GM19351 (cell line): ENCODE results near the gene KCNG2.
"Not testable (repeated sequence)": the region's sequence is repeated elsewhere in the genome, so short reads cannot be mapped to it uniquely, and the experiment has no call there.

Source experiments
- ATAC-seq: cut with Tn5 transposase; IDR thresholded peaks from one replicate; pipeline ENCODE4 v1.9.1; 2021; ENCODE audit warnings: mild to moderate bottlenecking, moderate library complexity; ENCODE audit not compliant: unreplicated experiment

The KCNG2 gene, protein sequence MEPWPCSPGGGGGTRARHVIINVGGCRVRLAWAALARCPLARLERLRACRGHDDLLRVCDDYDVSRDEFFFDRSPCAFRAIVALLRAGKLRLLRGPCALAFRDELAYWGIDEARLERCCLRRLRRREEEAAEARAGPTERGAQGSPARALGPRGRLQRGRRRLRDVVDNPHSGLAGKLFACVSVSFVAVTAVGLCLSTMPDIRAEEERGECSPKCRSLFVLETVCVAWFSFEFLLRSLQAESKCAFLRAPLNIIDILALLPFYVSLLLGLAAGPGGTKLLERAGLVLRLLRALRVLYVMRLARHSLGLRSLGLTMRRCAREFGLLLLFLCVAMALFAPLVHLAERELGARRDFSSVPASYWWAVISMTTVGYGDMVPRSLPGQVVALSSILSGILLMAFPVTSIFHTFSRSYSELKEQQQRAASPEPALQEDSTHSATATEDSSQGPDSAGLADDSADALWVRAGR

DNA sequence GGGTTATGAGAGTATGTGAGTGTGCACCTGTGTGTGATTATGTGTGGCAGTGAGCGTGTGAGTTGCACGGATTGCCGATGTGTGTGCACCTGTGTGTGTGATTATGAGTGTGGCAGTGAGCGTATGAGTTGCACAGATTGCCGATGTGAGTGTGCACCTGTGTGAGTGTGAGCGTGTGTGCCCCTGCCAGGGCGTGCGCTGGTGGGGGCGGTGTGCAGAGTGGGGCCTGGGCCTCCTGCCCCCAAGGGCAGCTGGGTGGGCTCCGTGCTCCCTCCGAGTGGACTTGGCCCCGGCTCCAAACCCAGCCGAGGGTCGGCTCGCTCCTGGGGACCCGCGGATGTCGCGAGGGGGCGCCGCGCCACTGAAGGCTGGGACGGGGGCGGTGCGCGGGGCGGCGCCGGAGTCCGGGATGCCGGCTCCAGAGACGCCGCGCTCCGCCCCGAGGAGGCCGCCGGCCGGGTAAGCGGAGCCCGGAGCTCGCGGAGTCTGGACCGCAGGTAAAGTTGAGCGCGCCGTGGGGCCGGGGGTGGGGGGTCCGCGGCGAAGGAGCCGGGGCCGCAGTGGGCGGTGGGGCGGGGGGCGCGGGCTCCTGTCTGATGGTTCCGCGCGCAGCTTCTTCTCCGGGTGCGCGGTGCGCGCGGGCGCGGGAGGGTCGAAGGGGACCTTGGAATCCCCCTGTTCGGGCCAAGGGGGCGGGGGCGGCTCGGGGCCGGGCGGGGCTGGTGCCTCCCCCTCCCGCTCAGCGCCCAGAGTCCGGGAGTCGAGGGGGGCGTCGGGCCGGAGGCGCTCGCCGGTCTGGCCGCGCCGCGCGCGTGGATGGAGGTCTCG is at the start of gene KCNG2:
KCNG2 (plus strand) TSS at position 421 of the 828 bp plus-strand sequence. CDS start 65,730 bp downstream, outside the sequence.
- no peak for ATAC-seq

DNA sequence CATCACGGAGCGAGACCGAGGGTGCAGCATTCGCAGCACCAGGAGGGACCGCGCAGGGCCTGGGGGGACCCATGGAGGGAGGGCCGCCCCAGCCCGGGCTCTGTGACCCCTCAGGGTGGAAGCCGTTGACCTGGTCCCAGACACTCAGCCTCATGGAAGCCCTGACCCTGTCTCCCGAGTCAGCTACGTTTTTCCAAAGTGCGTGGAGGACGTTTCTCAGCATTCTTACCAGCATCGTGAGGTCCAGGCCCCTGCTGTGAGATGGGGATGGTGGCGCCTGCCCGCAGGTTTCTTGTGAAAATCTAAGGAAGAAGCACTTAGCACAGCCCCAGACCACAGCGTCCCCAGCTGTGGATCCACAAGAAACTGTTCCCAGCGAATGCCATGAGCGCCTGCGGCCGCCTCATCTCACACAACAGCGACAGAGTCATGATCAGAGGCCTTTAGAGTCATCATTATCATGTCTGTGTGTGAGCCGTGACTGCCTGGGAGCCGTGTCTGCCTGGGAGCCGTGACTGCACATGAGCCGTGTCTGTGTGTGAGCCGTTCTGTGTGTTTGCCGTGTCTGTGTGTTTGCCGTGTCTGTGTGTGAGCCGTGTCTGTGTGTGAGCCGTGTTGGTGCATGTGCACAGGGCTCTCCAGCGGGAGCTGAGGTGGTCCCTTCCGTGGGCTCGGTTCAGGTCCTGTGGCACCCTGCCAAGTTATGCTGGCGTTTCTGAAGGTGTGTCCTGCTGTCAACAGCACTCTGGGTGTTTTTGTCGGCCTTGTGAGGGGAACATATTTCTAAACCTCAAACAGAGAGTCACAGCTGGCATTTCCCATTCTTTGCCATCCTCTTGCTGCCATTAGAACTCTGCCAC is 49.2 kb upstream of the KCNG2 start:
- ATAC-seq = no peak

DNA sequence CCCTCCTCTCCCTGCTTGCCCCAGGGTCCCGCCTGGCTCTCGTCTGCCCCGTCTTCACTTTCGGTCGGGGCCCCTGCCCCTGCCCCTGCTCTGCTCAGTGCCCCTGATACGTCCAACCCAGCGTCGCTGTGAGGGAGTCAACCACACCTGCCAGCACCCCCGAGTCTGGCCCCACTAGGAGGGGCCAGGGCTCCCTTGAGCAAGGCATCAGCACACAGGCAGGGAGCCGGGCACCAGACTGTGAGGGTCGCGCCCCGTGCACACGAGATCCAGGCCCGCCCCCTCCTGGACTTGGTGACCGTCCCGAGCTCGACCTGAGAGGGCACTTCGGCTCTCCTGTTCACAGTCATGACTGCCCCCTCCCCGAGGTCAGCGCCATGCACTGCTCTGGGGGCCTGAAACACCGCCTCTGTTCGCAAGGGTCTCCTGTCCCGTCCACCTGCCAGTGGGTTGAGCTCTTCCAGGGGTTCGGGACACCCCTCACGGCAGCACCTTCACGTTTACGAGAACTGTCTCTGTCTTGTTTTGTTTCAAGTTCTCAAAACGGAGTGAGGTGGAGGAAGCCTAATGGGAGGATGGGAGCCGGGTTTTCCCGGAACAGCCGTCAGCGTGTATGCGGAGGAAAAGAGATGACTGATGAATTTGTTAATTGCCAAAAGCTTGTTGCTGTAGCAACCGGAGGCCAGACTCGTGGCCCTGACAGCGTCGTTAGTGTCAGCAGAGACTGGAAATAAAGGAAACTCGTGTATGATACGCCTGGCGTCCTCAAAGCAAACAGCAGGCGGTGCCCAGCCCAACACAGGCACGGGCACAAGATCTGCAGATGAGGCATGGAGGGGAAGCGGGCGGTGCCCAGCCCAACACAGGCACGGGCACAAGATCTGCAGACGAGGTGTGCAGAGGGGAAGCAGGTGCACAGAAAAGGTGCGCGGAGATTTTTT is 48.2 kb upstream of the KCNG2 start:
- no peak for ATAC-seq

DNA sequence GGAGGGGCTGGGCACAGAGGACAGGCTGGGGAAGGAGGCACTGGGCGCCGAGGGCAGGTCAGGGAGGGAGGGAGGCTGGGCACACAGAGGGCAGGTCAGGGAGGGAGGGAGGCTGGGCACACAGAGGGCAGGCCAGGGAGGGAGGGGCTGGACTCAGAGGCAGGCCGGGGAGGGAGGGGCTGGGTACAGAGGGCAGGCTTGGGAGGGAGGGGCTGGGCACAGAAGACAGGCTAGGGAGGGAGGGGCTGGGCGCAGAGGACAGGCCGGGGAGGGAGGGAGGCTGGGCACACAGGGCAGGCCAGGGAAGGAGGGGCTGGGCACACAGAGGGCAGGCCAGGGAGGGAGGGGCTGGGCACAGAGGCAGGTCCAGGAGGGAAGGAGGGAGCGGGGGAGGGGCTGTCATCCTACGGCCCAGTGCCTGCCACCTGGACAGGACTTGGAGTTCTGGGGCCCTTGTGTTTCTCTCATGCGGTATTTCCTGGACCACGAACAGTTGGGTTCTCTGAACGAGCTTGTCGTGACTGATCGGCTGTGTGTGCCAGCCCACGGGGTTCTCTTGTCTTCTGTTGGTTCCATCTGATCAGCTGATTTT is 46.7 kb upstream of the KCNG2 start:
- ATAC-seq = no peak

DNA sequence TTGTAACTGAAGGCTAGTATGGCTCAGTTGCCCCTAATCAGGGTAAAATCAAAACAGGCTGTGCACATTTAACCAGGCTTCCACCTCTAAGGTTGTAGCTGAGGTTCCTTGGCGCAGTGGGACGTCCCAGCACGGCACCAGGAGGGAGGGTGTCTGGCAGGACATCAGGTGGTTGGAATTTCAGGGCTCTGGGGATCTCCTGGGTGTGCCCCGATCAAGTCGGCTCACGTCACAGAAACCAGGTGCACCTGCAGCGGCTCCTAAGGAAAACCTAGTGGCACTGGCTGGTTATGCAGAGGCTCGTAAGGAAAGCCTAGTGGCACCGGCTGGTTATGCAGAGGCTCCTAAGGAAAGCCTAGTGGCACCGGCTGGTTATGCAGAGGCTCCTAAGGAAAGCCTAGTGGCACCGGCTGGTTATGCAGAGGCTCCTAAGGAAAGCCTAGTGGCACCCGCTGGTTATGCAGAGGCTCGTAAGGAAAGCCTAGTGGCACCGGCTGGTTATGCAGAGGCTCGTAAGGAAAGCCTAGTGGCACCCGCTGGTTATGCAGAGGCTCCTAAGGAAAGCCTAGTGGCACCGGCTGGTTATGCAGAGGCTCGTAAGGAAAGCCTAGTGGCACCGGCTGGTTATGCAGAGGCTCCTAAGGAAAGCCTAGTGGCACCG is 45.7 kb upstream of the KCNG2 start:
- ATAC-seq = not testable (repeated sequence)

DNA sequence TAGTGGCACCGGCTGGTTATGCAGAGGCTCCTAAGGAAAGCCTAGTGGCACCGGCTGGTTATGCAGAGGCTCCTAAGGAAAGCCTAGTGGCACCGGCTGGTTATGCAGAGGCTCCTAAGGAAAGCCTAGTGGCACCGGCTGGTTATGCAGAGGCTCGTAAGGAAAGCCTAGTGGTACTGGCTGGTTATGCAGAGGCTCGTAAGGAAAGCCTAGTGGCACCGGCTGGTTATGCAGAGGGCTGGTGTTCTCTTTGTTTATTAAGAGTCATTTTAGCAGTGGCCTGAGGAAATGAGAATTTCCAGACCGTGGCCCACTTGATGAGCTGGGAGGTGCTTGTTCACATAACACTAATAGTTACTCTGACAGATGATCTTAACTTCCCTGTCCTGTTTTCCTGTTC is 44.8 kb upstream of the KCNG2 start:
- ATAC-seq = not testable (repeated sequence)

DNA sequence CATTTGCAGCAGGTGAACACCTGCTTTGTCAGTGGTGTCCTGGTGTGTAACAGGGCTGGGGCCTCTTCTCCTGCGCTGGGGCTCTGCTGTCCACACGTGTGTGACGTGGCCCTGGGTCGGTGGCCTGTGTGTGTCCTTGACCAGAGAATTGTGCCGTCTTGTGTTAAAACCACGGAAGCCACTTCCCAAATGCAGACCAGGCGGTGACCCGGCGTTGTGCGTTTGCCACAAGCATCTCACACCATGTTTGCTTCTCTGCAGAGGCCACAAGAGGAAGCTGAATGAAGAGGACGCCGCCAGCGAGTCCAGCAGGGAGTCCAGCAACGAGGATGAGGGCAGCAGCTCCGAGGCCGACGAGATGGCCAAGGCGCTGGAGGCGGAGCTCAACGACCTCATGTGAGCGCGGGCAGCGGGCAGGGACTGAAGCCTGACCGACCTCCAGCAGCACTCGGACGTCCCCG is 44.3 kb upstream of the KCNG2 start:
- ATAC-seq = no peak

DNA sequence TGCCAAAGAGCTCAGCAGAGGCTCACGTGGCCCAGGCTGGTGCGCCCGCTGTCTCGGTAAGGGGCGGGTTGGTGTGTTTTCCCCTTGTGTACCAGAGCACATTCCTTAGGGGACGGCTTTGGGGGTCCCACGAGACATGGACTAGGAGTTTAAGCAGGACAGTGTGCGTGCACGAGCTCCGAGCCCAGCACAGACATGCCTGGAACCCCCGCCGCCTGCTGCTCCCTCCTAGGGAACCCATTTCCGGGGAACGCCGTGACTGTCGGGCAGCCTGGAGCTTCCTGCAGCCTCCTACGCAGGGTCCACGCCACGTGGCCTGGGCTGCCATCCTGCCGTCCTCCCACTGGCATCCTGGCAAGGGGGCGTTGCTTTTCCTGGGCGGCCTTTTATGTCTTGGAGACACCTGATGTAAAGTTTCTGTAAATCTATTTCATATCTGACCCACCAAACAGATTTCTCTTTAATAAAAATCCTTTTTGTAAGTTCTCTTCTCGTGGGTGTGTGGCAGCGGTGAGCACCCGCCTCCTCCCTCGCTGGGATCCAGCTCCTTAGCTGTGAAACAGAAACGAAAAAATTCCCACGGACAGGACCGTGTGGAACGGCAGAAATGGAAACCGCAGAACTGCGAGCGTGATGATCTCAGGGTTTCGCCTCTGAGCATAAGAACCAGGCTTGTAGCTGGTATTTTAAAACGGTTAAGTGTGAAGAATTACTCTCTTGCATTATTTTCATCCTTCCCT is 43.5 kb upstream of the KCNG2 start:
- ATAC-seq = no peak

DNA sequence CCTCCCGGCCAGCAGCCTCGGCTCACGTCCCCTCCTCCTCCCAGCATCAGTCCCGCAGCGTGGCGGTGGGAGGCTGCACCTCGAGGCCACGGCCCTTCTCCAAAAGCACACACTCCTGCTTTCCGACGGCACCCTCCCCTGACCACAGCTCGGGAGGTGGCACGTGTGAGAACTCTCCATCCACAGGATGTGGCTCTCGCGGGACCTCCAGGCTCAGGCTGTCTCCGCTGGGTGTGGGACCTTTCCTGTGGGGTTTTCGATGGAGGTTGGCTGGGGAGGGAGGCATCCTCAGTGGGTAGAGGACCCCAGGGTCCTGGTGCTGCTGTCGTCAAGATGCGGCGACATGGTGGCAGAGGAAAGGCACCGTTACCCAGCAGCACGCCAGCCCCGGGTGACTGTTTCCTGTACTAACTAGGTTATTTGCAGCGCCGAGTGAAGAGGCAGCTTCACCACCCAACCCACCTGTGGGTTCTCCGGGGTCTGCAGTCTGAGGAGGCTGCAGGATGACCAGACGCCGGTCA is 42.8 kb upstream of the KCNG2 start:
- no peak for ATAC-seq

DNA sequence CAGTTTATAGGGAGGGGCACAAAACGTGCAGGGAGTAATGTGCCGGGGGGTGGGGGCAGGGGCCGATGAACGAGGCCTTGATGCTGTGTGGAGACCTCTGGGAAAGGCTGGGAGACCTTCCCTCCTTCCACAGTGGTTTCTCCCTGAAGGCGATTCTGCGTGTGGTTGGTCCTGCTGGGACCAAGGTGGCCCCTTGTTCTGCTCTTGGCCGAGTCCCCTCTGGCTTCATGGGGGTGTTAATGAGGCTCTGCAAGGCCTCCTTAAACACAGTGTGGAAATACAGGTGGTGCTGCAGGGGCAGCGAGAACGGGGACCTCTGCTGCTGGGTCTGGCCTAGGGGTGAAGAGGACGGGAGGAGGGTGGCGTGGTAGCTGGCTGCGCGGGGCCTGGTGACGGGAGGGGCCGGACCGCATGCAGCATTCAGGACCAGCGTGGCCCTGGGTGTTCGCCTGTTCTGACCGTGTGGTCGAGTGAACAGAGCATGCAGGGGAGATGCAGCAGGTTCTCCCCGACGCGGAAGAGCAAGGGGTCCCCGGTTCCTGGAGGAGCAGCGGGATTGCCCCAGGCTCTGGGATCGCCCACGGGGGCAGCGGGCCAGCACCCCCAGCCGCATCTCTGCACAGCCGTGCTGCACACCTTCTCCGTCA is 42.1 kb upstream of the KCNG2 start:
- ATAC-seq = no peak

DNA sequence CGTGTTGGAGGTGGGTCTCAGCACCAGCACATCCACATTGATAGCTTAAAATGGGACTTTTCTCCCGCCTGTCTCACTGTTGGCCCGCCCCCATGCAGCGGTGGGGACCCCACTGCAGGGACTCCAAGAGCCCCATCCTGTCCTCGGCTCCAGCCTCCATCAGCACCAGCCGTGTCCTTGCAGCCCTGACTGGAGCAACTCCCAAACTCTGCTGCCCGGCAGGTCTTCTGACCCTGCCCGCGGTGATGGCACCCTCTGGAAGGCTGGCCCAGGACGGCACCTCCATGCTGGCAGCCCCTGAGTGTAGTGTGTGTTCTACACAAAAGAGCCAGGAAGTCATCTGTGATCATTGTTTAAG is 41.6 kb upstream of the KCNG2 start:
- ATAC-seq = no peak

DNA sequence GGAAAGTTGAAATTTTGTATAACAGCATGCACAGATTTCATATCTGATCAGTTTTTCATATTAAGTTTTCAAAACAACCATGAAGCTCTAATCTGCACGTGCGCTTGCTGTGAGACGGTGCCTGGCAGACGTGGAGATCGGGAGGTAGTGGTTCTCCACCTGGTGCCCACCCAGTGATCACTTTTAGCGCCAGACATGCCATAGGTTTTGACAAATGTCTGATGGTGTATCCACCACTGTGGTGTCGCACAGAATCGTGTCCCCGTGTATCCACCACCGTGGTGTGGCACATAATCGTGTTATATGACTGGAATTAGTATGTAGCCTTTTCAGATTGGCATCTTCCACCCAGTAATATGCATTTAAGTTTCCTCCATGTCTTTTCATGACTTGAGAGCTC is 40.9 kb upstream of the KCNG2 start:
- ATAC-seq = no peak

DNA sequence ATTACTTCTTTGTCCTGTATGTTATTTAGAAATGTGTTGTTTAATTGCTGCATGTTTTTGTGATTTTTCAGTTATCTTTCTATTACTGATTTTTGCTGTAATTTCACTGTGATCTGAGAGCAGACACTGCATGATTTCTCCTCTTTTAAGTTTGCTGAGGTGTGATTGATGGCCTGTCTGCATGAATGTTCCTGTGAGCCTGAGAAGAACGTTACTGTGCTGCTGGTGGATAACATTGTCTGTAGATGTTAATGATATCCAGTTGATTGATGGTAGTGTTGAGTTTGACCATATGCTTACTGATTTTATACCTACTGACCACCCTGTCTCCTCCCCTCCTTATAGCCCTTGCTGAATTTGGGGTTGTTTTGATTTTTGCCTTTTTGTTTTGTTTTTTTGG is 37.4 kb upstream of the KCNG2 start:
- ATAC-seq = no peak

DNA sequence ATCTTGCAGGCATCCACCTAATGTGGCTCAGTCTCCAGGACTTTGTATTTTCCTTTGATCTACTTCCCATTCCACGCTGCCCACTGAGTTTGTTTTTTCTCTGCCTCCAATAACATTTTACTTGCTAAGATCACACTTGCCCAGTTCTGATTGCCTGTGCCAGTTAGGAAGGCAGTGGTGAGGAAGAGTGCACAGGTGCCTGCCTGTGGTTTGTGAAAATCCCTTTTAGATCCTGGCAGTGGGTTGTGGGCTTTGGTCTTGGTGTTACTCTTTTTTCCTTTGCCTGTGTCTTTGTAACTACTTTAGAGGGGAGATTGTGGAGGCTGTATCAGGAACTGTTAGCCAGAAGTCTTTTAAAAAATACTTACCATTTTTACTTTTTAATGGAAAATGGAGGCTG is 36.9 kb upstream of the KCNG2 start:
- ATAC-seq = no peak

DNA sequence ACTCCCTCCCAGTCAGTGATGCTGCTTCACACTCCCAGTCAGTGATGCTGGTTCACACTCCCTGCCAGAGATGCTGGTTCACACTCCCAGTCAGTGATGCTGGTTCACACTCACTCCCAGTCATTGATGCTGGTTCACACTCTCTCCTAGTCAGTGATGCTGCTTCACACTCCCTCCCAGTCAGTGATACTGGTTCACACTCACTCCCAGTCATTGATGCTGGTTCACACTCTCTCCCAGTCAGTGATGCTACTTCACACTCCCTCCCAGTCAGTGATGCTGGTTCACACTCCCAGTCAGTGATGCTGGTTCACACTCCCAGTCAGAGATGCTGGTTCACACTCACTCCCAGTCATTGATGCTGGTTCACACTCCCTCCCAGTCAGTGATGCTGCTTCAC is 34.3 kb upstream of the KCNG2 start:
- ATAC-seq = no peak

DNA sequence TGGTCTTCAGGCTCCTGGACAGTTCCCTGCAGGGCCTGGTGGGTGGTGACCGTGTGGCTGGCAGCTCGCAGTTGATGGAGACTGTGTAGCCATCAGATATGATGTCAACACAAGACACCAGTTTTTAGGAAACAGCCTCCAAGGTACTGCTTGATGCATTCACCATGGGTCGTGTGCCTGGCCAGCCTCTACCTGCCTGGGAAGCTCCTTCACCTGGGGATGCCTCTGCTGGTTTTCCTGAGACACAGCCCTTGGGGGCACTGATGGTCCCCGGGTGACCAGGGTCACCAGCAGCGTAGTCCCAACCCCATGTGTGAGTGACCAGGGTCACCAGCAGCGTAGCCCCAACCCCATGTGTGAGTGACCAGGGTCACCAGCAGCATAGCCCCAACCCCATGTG is 33.6 kb upstream of the KCNG2 start:
- no peak for ATAC-seq

DNA sequence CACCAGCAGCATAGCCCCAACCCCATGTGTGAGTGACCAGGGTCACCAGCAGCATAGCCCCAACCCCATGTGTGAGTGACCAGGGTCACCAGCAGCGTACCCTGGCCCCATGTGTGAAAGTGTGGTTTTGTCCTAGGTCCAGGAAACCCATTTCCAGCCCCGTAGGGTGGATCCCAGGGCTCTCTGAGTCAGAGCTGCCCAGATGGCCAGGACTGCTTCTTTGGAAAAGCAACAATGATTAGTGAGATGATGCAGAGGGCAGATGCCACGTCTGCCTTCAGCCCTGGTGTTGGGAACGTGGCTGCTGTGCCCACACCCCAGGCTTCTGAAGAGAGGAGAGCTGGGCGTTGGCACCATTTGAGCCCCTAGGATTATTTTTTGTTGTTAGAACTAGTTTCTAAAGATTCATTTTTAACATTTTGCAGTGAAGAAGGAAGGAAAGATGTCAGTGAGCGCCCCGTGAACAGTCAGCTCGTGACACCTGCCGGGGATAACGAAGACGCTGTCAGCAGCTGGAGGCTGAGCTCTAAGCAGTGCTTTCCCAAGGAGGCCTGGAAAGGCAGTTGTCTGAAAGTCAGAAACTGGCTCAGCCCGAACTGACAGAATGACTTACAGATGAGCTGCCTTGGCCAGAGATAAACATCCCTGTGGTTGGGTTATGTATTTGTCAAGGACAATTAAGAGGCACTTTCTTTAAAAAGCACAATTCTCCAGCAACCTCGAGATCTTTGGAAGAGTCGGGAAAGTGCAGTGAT is 32.1 kb upstream of the KCNG2 start:
- no peak for ATAC-seq
